Stimulated activated CD8-positive, alpha-beta memory T cell treated with anti-CD3 and anti-CD28 coated beads, Interleukin-12 subunit alpha, Interleukin-12 subunit beta, amount 100 ng/mL, for 4 hours (primary cell): ENCODE data around the gene KANK4.

Source experiments
- DNase-seq: peaks from one replicate; pipeline ENCODE4 v3.0.0-alpha.2; 2020; ENCODE audit warnings: low read depth

The KANK4 gene

GRCh38 chr1:62304515-62304914 is 14.7 kb downstream of the KANK4 start:
- DNase-seq = no peak

GRCh38 chr1:62301726-62302390 is 17.4 kb downstream of the KANK4 start:
- no peak for DNase-seq

DNA sequence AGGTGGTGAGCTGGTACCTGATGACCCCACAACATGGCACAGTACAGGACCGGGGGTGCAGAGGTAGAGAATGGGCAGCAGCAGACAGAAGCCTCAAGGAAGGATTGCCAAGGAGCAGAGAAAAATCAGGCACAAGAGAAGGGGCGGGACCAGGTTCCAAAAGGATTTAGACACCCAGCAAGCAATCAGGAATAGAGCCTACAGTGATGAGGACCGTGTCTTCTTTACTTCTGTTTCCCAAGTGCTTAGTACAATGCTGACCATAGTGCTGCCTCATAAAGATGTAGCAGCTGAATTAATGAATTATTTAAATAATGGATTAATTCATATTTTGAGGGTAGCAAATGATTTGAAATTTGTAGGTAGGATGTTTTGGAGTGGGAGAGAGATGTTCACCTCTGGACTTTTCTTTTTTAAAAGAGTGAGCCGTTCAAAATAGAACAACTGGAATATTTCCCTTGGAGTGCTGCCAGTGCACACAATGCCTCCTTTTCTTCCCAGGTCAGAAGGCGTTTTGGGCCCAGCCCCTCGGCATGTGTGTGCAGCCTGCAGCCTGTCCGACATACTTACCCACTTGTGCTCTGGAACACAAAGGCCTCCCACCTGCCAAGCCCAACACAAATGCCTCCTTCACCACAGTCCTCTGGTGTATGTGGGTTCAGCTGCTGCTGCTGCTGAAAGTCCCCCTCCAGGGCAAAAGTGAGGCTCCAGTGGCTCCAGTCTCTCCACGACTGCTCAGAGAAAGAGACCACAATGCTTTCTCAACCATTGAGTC is 19.6 kb downstream of the KANK4 start:
- DNase-seq = no peak

- no peak for DNase-seq
These were observed 23.2 kb downstream of the KANK4 start for GRCh38 chr1:62295921-62296491.

DNA sequence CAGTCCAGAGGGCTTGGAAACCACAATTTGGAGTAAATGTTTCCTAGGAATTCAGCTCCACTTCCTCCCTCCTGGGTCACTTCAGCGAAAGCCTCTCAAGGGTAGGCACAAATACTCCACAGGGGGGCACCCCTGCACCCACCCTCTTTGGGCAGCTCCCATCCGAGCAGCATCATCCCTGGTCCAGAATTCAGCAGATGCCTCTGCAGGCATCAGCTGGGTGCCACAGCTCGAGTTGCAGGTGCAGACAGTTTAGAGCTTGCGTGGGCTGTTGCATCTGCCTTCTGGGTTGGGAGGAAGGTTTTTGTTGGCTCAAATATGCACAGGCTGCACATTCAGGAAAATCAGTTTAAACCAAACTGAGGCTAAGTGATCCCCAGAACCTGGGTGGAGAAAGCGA is 25.0 kb downstream of the KANK4 start:
- no peak for DNase-seq

GRCh38 chr1:62288662-62289061 is 30.6 kb downstream of the KANK4 start:
- no peak for DNase-seq

DNA sequence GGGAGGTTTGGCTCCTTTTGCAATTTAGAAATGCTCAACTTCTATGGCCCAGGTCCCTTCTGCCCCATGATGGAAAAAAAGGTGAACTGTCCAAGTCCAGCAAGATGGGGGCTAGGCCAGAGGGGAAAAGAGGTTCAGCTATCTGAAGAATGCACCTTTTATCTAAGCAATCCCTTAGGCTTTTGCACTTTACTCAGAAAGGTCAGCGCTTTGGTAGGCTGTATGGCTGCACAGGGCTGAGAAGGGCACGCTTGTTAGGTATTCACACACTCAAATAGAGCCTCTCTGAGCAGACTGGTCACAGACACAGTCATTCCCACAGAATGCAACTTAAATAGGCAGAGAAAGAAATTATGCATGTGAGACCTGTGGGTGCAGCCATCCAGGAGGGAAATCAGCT is 31.0 kb downstream of the KANK4 start:
- no peak for DNase-seq

DNA sequence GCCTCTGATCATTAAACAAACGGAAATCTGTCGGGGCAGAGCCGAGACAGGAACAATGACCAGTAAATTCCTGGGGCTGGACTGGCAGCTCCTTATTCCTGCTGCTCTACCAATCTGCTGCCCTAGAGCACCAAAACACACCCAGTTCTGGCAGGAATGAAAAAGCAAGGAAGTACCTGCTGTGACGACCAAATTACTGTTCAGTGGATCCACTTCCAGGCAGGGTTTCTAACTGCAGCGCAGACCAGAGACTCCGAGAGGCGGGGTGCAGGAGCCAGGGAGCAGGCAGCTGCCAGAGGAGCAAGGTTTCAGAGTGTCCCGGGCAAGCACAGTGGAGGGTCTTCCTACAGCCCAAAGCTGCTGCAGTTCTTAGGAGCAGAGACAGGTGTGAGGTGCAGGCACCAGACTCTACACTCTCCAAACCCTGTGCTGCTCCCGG is 32.4 kb downstream of the KANK4 start:
- DNase-seq = no peak

GRCh38 chr1:62285984-62286785 is 33.0 kb downstream of the KANK4 start:
- no peak for DNase-seq

- no peak for DNase-seq
These were observed 33.8 kb downstream of the KANK4 start for GRCh38 chr1:62285440-62285839.

DNA sequence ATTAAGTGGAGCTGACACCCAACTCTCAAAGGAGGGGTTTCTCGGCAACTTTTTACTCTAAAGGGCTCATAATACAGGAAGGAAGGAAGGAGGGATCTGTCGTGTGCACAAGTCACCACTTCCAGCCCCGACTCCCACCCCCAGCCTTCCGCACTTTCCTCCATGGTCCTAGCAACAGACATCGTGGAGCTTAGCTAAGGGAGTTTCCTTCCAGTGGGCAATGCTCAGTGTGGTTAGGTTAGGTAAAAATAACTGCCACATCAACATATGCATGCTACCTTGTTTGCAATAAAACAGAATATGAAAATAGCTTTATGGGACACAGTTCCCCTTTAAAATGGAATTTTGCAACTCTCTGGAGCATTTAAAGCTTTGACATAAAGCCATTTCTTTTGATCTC is 35.2 kb downstream of the KANK4 start:
- DNase-seq = no peak

- no peak for DNase-seq
These were observed 36.1 kb downstream of the KANK4 start for GRCh38 chr1:62282909-62283755.

GRCh38 chr1:62281922-62282555 is 37.2 kb downstream of the KANK4 start:
- DNase-seq = no peak

GRCh38 chr1:62280960-62281465 is 38.2 kb downstream of the KANK4 start:
- DNase-seq = no peak

- DNase-seq = no peak
These were observed 39.1 kb downstream of the KANK4 start for GRCh38 chr1:62280150-62280549.

DNA sequence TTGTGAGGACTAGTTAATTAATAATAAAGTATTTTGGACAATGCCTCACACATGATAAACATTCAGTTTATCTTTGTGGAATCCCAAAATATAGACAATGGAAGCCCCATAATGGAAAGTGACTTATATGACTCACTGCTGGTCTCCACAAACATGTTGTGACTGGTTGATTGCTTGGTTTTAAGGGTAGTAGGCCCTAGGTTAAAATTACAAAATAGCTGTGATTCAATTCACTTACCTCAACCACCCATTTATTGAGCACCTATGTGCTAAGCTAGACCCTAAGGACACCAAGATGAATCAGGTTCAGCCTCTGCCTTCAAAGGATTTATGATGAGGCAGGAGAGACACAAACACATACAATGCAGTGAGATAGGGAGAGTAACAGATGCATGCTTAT is 42.4 kb downstream of the KANK4 start:
- no peak for DNase-seq

- no peak for DNase-seq
These were observed 44.4 kb downstream of the KANK4 start for GRCh38 chr1:62274496-62275485.

DNA sequence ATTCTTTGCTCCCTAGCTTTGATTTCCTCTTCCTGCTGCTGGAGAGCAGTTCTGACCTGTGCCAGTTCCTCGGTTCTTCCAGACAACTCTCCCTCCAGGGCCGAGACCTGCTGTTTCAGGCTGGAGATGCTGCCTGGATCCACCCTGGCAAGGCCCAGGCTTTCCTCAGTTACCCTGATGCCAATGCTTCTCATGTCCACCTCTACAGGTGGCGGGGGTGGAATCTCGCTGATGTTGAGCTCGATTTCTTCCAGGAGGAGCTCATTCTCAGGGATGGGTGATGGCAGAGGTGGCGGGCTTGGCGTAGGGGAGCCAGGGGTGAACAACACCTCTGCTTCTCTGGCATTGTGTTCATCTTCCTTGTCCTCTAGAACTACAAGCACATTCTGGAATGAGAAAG is 45.3 kb downstream of the KANK4 start:
- no peak for DNase-seq

DNA sequence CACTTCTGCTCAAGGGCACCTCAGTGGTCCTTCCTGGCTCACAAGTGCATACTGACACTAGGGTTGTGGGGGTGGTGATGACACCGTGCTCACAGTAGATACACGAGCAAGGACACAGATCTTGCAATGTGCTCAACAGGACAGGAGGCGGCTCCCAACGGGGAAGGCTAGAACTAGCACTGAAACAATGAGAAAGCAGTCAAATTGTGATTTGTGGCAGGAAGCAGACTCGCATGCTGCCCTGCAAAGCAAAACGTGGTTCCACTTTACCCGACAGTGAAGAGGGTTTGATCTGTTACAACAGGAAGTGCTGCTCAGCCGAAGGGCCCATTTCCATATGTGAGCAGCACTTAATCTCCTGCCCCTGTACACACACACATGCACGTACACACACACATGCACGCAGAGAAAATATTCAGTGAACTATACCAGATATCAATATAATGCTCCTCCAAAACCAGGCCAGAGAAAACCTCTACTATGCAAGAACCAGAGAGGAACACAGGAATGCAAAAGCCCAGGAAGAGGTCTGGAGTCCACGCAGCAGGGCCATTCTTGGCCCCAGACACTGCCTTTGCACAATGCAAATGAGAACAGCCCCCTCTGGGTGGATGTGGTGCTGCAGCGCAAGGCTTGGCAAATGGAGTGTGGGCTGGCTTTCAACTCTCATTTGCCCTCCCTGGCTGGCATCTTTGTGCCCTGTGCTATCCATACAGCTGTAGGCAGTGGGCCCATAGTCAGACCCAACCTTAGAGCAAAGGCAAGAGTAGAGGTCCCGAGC is 47.1 kb downstream of the KANK4 start:
- no peak for DNase-seq
